ENCODE data around the gene HAUS5.

DNA sequence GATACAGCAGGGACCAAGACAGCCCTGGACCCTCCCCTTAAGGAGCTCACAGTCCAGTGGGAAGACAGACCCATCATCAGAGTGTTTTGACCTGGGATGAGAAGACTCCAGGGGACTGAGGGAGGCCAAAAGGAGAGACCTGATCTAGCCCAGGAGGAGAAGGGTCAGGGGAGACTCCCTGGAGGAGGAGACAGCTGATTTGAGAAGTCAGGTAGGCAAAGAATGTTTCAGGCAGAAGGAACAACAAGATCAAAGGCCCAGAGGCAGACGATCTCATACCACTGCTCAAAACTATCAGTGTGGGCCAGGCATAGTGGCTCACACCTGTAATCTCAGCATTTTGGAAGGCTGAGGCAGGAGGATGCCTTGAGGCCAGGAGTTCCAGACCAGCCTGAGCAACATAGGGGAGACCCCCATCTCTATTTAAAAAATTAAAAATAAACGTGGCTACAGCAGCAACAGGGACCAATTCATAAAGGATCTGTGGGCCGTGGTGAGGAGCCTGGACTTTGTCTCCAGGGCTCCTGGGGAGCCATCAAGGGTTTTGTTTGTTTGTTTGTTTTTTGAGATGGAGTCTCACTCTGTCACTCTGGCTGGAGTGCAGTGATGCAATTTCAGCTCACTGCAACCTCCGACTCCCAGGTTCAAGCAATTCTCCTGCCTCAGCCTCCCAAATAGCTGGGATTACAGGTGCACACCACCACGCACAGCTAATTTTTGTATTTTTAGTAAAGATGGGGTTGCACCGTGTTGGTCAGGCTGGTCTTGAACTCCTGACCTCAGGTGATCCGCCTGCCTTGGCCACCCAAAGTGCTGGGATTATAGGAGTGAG lies 33.4 kb downstream of the HAUS5 start:
- TF ChIP-seq CTCF (IDR thresholded peaks at IDR 0.05) (no peak), POLR2A (IDR thresholded peaks at IDR 0.05) (no peak)

All from testis (tissue), 2 donors.